GM19395 (cell line): ENCODE data around the gene GAP43.
"Not testable (repeated sequence)": the region's sequence is repeated elsewhere in the genome, so short reads cannot be mapped to it uniquely, and the experiment has no call there.

ENCODE experiments used
- ATAC-seq: cut with Tn5 transposase; IDR thresholded peaks from one replicate; pipeline ENCODE4 v1.9.1; 2021; ENCODE audit warnings: mild to moderate bottlenecking, moderate library complexity; ENCODE audit not compliant: unreplicated experiment

Gene GAP43

DNA sequence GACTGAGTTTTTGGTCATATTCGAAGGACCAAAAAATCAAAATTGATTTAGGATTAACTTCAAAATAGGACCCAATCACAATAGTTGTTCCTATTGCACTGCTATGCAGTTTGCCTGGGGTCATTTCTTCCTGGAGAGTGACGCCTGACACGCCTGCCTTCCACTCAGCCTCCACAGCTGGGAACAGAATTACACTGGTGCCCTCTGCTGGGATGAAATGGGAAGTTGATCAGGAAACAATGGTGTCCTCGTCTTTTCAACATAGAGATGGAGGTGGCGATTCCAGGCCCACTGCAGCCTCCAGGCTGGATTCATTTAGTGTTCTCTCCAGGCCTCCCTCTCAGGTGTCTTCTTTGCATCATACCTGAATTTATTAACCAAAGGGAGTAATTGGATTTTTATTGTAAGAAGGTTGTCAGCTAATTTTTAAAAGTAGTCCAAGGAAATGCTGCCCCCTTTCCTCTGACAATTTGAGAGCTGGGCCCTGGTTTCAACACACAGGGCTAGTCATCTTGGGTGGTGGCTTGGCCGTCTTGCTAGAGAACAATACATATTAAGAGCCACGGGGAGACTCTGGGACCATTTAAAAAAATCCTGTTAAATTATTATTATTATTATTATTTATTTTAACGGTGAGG is 69.7 kb downstream of the GAP43 start:
- peak; percentile 97 for ATAC-seq

DNA sequence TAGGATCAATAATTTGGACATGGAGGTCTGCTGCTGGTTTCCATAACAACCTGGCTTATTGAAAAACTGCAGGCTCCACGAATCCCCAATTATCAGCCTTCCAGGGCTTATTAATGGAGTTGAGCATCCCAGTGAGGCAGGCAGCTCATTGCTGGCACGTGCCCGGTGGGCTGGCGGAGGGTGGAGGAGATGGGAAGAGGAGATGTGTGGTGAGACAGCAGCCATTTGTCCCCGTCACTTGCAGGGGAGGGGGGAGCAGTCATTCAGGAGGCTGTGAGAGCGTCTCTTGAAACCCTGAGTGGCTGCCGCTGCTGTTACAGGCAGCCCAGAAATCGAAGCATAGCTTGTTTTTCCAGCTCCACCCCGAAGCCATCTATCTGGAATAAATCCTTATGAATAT is 70.6 kb downstream of the GAP43 start:
- ATAC-seq = no peak

GRCh38 chr3:115695090-115695489 is 71.8 kb downstream of the GAP43 start:
- ATAC-seq = no peak

GRCh38 chr3:115697263-115698053 is 74.1 kb downstream of the GAP43 start:
- no peak for ATAC-seq

- no peak for ATAC-seq
These were observed 75.7 kb downstream of the GAP43 start for GRCh38 chr3:115698851-115699591.

DNA sequence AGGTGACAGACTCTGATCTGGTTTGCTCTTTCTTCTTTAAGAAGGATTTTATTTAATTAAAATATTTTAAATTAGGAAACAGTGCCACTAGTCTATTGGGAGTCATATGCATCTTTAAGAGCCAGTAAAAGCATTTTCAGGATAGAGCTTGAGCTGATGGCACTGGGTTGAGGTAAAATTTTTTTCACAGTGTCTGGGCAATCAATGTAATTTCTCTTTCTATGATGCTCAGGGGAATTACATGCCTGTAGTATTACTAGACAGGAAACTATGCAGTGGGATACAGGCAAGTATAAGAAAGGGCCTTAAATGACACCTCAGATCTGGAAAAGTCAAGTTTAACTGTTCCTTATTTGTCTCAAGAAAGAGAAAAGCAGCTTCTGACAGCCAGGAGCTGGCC is 76.4 kb downstream of the GAP43 start:
- ATAC-seq = no peak

DNA sequence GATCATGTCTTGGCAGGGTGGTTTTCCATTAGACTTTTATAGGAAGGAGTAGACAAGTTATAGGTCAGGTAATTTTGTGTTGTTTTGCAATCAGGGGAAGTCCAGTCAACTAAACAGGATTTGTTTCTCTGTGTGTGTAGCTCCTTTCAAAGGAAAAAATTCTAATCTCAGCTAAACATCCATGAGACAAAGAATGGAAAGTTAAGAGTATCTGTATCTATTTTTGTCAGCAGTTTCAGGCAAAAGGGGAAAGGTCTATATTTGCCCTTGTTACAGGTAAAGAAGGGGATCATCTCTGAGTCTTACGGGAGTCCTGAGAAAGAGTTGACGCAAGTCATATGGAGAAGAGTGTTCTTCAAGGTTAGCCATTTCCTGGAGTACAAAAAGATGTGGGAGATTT is 79.3 kb downstream of the GAP43 start:
- no peak for ATAC-seq

DNA sequence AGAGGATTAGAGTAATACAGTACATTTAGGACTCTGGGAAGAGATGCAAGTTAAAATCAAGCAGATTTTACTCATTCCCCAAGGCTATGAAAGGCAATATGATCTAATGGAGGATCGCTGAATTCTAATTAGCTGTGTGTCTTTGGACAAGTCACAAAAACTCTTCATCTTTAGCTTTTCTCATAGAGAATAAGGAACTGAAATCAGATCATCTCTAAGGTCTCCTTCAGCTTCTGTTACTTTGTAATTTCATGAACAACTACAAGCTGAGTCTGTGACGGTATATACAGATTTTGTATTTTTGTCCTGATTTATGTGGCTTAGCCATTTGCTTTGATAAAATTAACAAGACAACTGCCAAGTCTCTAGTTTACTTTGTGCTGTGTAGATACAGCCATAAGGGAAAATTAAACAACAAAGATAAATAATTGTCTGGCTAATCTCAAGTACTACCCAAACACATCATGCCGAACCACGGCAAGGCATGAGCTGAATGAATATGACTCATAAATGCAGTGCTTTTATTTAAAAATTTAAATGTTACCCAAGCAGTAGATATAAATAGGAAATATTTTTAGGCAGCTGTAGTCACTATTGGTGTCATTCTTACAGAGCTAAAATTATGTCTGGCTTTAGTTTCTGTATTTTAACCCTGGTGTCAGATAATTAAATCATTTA is 81.5 kb downstream of the GAP43 start:
- ATAC-seq = peak; percentile 69

GRCh38 chr3:115706311-115706829 is 83.1 kb downstream of the GAP43 start:
- no peak for ATAC-seq

DNA sequence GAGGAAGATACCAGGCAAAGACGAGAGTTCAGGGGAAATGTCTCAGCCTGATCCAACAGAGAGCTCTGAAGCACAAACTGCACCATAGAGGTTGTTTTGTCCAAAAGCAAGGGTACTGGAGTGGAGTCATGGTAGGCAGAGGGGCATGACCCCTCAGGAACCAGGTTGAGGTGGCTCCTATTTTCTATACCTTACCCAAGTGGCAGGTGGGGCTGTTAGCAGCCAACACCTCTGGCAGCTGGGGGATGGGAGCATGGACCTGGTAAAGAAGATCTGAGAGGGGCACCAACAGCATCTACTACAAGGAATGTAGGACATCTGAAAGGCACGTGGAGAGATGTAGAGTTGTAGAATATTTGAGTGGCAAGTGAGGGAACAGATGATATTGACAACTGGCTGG is 85.2 kb downstream of the GAP43 start:
- no peak for ATAC-seq

- no peak for ATAC-seq
These were observed 85.8 kb downstream of the GAP43 start for GRCh38 chr3:115709093-115709492.

DNA sequence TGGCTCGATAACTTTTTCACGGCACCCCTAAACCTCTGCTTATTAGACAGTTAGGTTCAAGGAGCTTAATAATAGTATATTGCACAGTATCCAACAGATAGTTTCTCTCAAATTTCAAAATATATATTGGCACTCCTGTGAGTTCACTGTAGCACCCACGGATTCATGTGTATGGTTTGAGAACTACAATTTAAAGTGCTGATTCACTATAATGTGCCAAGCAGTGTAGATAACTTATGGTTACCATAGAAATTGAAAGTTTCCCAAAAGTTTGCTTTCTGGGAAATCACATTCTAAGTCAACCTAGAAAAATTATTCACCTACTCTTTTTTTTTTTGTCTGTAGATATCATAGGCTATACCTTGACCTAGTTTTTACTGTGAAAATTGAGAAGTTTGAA is 86.6 kb downstream of the GAP43 start:
- no peak for ATAC-seq

- ATAC-seq = no peak
These were observed 87.5 kb downstream of the GAP43 start for GRCh38 chr3:115710799-115711198.

DNA sequence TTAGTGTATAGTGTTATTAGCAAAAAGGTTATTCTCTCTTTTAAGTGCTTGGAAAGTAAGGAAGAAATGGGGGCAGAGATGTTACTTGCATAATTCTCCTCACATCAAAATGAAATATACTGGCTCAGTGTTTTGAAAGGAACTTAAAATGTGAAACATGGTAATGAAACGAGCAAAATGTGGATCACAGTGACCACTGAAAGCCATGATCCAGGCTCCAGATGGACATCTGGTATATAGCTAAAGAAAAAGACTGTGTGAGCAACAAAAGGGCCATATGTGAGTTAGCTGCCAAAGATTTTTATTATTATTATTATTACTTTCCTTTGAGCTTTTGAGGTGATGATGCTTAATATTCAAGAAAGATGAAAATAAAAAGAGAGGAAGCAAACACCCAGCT is 89.6 kb downstream of the GAP43 start:
- ATAC-seq = no peak

DNA sequence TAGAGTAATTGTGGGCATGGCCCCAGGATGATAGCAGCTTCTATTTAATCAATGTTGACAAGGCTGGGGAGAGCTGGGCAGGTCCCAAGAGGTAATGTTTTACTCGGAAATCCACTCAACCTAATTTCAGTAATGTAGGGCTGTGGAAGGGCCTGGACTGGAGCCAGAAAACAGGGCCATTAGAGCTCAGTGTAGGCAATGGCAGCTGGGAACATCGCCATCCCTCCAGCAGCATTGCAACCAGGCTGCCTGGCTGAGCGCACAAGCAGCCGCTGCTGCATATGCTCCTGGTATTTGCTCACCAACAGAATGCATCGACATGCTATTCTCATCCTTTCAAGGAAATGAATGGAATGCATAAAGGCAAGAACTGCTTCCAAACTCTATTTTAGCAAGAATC is 90.0 kb downstream of the GAP43 start:
- no peak for ATAC-seq

GRCh38 chr3:115715241-115715745 is 92.0 kb downstream of the GAP43 start:
- ATAC-seq = no peak

DNA sequence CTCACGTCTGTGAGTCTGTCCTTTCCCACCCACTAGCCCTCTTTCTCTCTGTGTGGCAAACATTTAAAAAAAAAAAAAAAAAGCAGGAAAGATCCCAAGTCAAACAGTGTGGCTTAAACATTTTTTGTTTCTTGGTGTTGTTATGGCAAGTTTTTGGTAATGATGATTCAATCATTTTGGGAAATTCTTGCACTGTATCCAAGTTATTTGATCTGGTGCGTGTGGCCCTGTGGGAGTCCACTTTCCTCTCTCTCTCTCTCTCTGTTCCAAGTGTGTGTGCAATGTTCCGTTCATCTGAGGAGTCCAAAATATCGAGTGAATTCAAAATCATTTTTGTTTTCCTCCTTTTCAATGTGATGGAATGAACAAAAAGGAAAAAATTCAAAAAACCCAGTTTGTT is 97.7 kb downstream of the GAP43 start:
- ATAC-seq = no peak

DNA sequence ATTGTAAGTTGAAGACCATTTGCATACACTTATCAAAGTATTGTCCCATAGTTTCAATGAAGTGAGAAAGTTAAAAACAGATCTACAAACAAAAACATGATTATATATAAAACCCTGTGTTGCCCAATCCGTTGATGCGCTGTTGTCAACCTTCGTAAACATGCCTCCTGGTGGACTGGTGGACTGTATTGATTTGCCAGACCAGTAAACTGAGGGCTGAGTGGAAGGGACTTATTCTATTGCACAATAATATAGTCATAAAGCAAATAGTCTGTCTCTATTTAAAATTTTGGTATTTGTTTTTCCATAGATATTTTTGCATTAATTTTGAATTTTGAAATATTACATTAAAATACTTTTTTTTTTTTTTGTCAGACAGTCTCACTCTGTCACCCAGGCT is 102.5 kb downstream of the GAP43 start:
- no peak for ATAC-seq

GRCh38 chr3:115727135-115727534 is 103.8 kb downstream of the GAP43 start:
- ATAC-seq = no peak

DNA sequence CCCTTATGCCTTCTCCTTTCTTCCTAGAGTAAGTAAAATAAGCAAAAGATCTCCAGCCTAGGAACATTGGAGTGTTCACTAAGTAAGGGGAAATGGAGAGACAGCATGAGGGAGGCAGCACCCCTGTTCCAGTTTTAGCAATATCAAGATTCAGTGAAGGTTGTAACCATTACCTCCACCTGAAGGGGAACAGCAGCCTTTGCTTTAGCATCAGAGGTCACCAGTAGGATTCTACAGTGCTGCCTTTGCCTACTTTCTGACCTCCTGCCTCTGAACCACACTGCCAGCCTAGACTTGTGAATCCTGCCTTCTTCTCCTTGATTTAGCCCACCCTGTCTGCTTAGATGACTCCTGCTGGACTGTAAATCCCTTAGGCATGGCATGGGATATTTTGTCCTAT is 104.7 kb downstream of the GAP43 start:
- ATAC-seq = no peak

- ATAC-seq = not testable (repeated sequence)
These were observed 113.0 kb downstream of the GAP43 start for GRCh38 chr3:115736341-115736740.
